ENCODE results near the gene AGGF1.
"Not testable (repeated sequence)": the region's sequence is repeated elsewhere in the genome, so short reads cannot be mapped to it uniquely, and the experiment has no call there.

Gene AGGF1

GRCh38 chr5:77087484-77088261 lies 57.5 kb downstream of the AGGF1 start:
- DNase-seq = no peak

DNA sequence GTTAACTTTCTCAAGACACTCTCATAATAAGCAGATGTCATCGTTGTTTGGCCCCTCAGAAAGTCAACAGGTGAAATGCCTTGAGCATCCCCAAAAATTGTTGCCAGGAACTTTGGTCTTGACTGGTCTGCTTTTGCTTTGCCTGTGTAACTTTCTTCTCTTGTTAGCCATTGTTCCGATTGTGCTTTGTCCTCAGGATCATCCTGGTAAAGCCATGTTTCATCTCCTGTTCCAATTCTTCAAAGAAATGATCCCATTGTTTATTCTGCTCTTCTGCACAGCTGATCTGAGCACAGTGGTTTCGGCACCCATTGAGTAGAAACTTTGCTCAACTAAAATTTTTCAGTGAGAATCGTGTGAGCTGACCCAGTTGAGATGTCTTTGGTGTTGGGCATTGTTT lies 65.0 kb downstream of the AGGF1 start:
- no peak for DNase-seq

GRCh38 chr5:77101298-77101697 lies 71.1 kb downstream of the AGGF1 start:
- DNase-seq = no peak

DNA sequence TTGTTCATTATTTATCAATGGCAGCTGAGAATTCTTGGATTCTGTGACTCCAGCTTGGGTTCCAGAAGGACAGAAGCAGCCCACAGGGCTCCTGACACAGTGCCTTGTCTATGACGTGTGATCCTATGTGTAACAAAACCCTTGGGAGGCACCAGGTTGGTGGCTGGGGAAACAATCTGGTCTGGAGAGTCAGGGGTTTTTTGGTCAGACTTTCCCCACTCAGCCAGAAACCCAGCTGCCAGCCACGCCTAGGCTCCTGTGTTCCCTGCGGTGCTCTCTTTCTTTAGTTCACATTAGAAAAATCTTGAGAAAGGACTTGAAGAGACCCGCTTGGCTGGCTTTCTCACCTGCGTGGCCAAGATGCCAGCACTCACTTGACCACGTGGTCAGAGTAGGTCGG lies 72.3 kb downstream of the AGGF1 start:
- DNase-seq = no peak

- no peak for DNase-seq
Observed at GRCh38 chr5:77103457-77103856, 73.3 kb downstream of the AGGF1 start.

- no peak for DNase-seq
Observed at GRCh38 chr5:77104813-77105212, 74.6 kb downstream of the AGGF1 start.

GRCh38 chr5:77107035-77107434 lies 76.8 kb downstream of the AGGF1 start:
- not testable (repeated sequence) for DNase-seq

Measured in NCI-H2171 (cell line).